ENCODE measurements around the gene TSPYL4. TPM values are rescaled to one million over a fixed set of nuclear protein-coding genes. Genes with fewer than 3 reads are reported as not detected.

Gene TSPYL4
- total RNA-seq, 1 experiment from 2014 or later: 5.4 TPM

DNA sequence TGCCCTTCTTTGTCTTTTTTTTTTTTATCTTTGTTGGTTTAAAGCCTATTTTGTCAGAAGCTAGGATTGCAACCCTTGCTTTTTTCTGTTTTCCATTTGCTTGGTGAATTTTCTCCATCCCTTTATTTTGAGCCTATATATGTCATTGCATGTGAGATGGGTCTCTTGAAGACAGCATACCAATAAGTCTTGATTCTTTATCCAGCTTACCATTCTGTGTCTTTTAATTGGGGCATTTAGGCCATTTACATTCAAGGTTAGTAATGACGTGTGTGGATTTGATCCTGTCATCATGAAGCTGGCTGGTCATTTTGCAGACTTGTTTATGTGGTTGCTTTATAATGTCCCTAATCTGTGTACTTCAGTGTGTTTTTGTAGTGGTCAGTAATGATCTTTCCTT lies 9.5 kb upstream of the TSPYL4 start (continued):
- TF ChIP-seq, protein P1, sequence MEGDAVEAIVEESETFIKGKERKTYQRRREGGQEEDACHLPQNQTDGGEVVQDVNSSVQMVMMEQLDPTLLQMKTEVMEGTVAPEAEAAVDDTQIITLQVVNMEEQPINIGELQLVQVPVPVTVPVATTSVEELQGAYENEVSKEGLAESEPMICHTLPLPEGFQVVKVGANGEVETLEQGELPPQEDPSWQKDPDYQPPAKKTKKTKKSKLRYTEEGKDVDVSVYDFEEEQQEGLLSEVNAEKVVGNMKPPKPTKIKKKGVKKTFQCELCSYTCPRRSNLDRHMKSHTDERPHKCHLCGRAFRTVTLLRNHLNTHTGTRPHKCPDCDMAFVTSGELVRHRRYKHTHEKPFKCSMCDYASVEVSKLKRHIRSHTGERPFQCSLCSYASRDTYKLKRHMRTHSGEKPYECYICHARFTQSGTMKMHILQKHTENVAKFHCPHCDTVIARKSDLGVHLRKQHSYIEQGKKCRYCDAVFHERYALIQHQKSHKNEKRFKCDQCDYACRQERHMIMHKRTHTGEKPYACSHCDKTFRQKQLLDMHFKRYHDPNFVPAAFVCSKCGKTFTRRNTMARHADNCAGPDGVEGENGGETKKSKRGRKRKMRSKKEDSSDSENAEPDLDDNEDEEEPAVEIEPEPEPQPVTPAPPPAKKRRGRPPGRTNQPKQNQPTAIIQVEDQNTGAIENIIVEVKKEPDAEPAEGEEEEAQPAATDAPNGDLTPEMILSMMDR (IDR thresholded peaks at IDR 0.05 in 2 of 3, conservative IDR thresholded peaks at IDR 0.05 in 1 of 3; ENCODE audit: borderline replicate concordance in 1 of 3, insufficient read depth in 1 of 3, low read depth in 2 of 3, low read length in 2 of 3): no peak
- TF ChIP-seq FOSL1 (IDR thresholded peaks at IDR 0.05; ENCODE audit: low read depth): no peak
- no peak for TF ChIP-seq RAD21 (IDR thresholded peaks at IDR 0.05; ENCODE audit: low read depth)
- no peak for TF ChIP-seq SIN3A (IDR thresholded peaks at IDR 0.05; ENCODE audit: low read depth)
- TF ChIP-seq CBX3 (IDR thresholded peaks at IDR 0.05; ENCODE audit: low read depth): no peak
- TF ChIP-seq ZNF274 (IDR thresholded peaks at IDR 0.05; ENCODE audit: low read depth, low read length): no peak
- no peak for TF ChIP-seq SRF (IDR thresholded peaks at IDR 0.05; ENCODE audit: low read depth)
- no peak for TF ChIP-seq CEBPB (IDR thresholded peaks at IDR 0.05; ENCODE audit: low read depth)
- TF ChIP-seq ZFX (IDR thresholded peaks at IDR 0.05): no peak

DNA sequence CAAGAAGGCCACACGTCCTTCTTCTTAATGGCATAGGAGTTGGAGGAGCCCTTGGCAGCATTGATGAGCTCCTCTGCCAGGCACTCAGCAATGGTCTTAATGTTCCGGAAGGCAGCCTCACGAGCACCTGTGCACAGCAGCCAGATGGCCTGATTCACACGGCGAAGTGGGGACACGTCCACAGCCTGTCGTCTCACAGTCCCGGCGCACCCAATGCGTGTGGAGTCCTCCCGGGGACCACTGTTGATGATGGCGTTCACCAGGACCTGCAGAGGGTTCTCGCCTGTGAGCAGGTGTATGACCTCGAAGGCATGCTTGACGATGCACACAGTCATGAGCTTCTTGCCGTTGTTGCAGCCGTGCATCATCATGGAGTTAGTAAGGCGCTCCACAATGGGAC lies 4.6 kb upstream of the TSPYL4 start:
- Histone ChIP-seq H3K9ac (ENCODE audit: low read length) (no peak overlapping the region), H3K27ac (ENCODE audit: low read depth, low read length) (no peak overlapping the region), H3K4me3 (replicated peaks in 1 of 2; ENCODE audit: low read depth in 1 of 2, low read length in 2 of 2) (no peak overlapping the region), H4K20me1 (ENCODE audit: insufficient read depth) (no peaks in the 10 kb centered on the region), H3K36me3 (ENCODE audit: control insufficient read depth in 1 of 2, insufficient read depth in 2 of 2, low read length in 2 of 2) (no peaks in the 10 kb centered on the region), H3K4me1 (ENCODE audit: control insufficient read depth in 1 of 2, insufficient read depth in 2 of 2, low read length in 2 of 2) (no peaks in the 10 kb centered on the region), H2AFZ (ENCODE audit: low read depth, low read length, poor library complexity, severe bottlenecking) (no peak overlapping the region), H3K79me2 (ENCODE audit: insufficient read depth, low read length) (no peaks in the 10 kb centered on the region; the same call in 1 of the 2 replicates), H3K9me3 (ENCODE audit: control insufficient read depth in 1 of 2, insufficient read depth in 1 of 2, low read depth in 1 of 2, low read length in 2 of 2) (no peaks in the 10 kb centered on the region), H3K4me2 (ENCODE audit: low read length) (no peak overlapping the region), H3K9me2 (ENCODE audit: insufficient read depth) (no peaks in the 10 kb centered on the region), H3K27me3 (ENCODE audit: insufficient read depth, low read length) (no peaks in the 10 kb centered on the region)
- no peak for ATAC-seq
- intact Hi-C loops (cut with micrococcal nuclease): no loop called here
- no peak for DNase-seq (ENCODE audit: low read depth, low spot score)
- POLR2A ChIA-PET: no interaction called here
- BruUV-seq (replicated peaks): no TSS peak
- CTCF ChIA-PET: no interaction called here
- RAD21 ChIA-PET (ENCODE audit: low non-redundant PET in 1 of 2, low total read pairs in 2 of 2, uncharacterized antibody in 2 of 2, unreplicated experiment in 2 of 2): no interaction called here
- TF ChIP-seq TCF7L2 (IDR thresholded peaks at IDR 0.05; ENCODE audit: borderline replicate concordance, extremely low read depth, insufficient read depth, insufficient read length) (no peak), EGR1 (IDR thresholded peaks at IDR 0.05; ENCODE audit: low read depth) (no peak), ZFX (IDR thresholded peaks at IDR 0.05) (no peak), YY1 (IDR thresholded peaks at IDR 0.05; ENCODE audit: extremely low read depth, insufficient replicate concordance, low read depth, low read length) (no peak)
- TF ChIP-seq, protein P2, sequence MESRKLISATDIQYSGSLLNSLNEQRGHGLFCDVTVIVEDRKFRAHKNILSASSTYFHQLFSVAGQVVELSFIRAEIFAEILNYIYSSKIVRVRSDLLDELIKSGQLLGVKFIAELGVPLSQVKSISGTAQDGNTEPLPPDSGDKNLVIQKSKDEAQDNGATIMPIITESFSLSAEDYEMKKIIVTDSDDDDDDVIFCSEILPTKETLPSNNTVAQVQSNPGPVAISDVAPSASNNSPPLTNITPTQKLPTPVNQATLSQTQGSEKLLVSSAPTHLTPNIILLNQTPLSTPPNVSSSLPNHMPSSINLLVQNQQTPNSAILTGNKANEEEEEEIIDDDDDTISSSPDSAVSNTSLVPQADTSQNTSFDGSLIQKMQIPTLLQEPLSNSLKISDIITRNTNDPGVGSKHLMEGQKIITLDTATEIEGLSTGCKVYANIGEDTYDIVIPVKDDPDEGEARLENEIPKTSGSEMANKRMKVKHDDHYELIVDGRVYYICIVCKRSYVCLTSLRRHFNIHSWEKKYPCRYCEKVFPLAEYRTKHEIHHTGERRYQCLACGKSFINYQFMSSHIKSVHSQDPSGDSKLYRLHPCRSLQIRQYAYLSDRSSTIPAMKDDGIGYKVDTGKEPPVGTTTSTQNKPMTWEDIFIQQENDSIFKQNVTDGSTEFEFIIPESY (IDR thresholded peaks at IDR 0.05; ENCODE audit: extremely low read depth, insufficient replicate concordance, low read length): no peak
- TF ChIP-seq, protein P1 (IDR thresholded peaks at IDR 0.05 in 2 of 3, conservative IDR thresholded peaks at IDR 0.05 in 1 of 3; ENCODE audit: borderline replicate concordance in 1 of 3, insufficient read depth in 1 of 3, low read depth in 2 of 3, low read length in 2 of 3): no peak
- TF ChIP-seq, protein P3, sequence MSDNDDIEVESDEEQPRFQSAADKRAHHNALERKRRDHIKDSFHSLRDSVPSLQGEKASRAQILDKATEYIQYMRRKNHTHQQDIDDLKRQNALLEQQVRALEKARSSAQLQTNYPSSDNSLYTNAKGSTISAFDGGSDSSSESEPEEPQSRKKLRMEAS (IDR thresholded peaks at IDR 0.05): no peak
- TF ChIP-seq, protein P4, sequence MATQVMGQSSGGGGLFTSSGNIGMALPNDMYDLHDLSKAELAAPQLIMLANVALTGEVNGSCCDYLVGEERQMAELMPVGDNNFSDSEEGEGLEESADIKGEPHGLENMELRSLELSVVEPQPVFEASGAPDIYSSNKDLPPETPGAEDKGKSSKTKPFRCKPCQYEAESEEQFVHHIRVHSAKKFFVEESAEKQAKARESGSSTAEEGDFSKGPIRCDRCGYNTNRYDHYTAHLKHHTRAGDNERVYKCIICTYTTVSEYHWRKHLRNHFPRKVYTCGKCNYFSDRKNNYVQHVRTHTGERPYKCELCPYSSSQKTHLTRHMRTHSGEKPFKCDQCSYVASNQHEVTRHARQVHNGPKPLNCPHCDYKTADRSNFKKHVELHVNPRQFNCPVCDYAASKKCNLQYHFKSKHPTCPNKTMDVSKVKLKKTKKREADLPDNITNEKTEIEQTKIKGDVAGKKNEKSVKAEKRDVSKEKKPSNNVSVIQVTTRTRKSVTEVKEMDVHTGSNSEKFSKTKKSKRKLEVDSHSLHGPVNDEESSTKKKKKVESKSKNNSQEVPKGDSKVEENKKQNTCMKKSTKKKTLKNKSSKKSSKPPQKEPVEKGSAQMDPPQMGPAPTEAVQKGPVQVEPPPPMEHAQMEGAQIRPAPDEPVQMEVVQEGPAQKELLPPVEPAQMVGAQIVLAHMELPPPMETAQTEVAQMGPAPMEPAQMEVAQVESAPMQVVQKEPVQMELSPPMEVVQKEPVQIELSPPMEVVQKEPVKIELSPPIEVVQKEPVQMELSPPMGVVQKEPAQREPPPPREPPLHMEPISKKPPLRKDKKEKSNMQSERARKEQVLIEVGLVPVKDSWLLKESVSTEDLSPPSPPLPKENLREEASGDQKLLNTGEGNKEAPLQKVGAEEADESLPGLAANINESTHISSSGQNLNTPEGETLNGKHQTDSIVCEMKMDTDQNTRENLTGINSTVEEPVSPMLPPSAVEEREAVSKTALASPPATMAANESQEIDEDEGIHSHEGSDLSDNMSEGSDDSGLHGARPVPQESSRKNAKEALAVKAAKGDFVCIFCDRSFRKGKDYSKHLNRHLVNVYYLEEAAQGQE (IDR thresholded peaks at IDR 0.05; ENCODE audit: low read depth): no peak

All from HCT116 (cell line).